Upper lobe of left lung (tissue), 6 donors: ENCODE data around the gene KLHL1. TPM values are rescaled to one million over a fixed set of nuclear protein-coding genes. Genes with fewer than 3 reads are reported as not detected.

Source experiments
- ATAC-seq, 2 donors: fragments of 200-7000 bp; cut with Tn5 transposase; one replicate each; pipeline ENCODE4 v1.9.1; 2022; ENCODE audit warnings: mild to moderate bottlenecking in 2 of 2, moderate library complexity in 2 of 2; ENCODE audit not compliant: low FRiP score in 2 of 2
- DNase-seq, 2 donors: peaks; one replicate each; pipeline ENCODE4 v3.0.0-alpha.2; 2019 to 2020
- H3K27ac ChIP-seq, 4 donors: fragments of 200-600 bp; sonication (generic); one replicate each; pipeline ENCODE4 v1.5.1; 2016 to 2019
- H3K27me3 ChIP-seq, 4 donors: fragments of 200-600 bp; sonication (generic); one replicate each; pipeline ENCODE4 v1.5.1; 2017 to 2019
- H3K36me3 ChIP-seq, 4 donors: fragments of 200-600 bp; sonication (generic); one replicate each; pipeline ENCODE4 v1.5.1; 2016 to 2019
- H3K4me1 ChIP-seq, 4 donors: fragments of 200-600 bp; sonication (generic); one replicate each; pipeline ENCODE4 v1.5.1; 2018 to 2019
- H3K4me3 ChIP-seq, 4 donors: fragments of 200-600 bp; sonication (generic); one replicate each; pipeline ENCODE4 v1.5.1; 2017 to 2019; ENCODE audit warnings: mild to moderate bottlenecking in 2 of 4, moderate library complexity in 1 of 4
- H3K9me3 ChIP-seq, 4 donors: fragments of 200-600 bp; sonication (generic); one replicate each; pipeline ENCODE4 v1.5.1; 2018 to 2019
- EP300 ChIP-seq, 4 donors: sonication (generic); formaldehyde crosslinking; IDR thresholded peaks; one replicate each; pipeline ENCODE4 v1.5.1; 2017; ENCODE audit warnings: antibody characterized with exemption in 4 of 4, control low read depth in 2 of 4
- POLR2A ChIP-seq, 4 donors: fragments of 450-650 bp; IDR thresholded peaks; one replicate each; pipeline ENCODE4 v1.5.1; 2016 to 2017; ENCODE audit warnings: antibody characterized with exemption in 4 of 4, mild to moderate bottlenecking in 2 of 4
- POLR2AphosphoS5 ChIP-seq, 2 donors: sonication (generic); formaldehyde crosslinking; IDR thresholded peaks; one replicate each; pipeline ENCODE4 v1.5.1; 2017; ENCODE audit warnings: antibody characterized with exemption in 2 of 2
- WGBS, 2 donors: methylation state at CpG; one replicate each; pipeline ENCODE4 v1.1.5; 2017 to 2018; 5-methylcytosine and 5-hydroxymethylcytosine counted together
- total RNA-seq, 6 donors: library from RNA; depleted of rRNA in 4 of 6; stranded (reverse); fragments of >200 nt in 4 of 6; gene quantifications; one replicate each; pipeline versions ENCODE4 v1.1.0 to v1.2.1, GENCODE V29; 2016 to 2021
- TF ChIP-seq, protein P1 (sequence below), 6 experiments: fragments of 450-650 bp in 4 of 6; fragments of 200-600 bp in 2 of 6; sonication (generic) in 2 of 6; IDR thresholded peaks; one replicate each; pipeline ENCODE4 v1.5.1; 2016 to 2019; ENCODE audit warnings: antibody characterized with exemption in 6 of 6
- donor health status: DM: no; HTN: no; CAD: no; lungs with moderate emphysema.
- donor health status: DM: no; HTN: yes; CAD: no; lungs with severe emphysema.

The KLHL1 gene
- total RNA-seq, 6 donors from 2014 or later = not detected

DNA sequence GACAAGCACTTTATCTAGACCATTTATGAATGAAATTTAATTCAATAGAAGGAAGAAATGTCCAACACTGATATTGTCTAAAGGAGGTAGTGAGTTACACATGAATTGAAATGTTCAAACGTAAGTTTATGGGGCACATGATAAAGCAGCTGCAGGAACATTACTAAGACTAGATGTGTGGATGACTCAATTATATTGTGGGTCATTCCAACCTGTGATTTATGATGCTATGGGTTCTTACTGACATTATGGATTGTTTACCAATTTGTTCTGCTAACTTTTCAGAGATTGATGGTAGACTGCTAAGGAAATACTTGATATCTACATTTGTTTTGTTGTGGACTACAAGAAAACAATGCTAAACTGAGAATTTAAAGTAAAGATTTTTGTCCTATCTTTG, 56.7 kb downstream of the KLHL1 start:
- H3K36me3 ChIP-seq = no peaks in the 10 kb centered on the region
- ATAC-seq (no peak), DNase-seq (no peak)
- H3K27ac ChIP-seq = no peak overlapping the region
- no peak overlapping the region for H3K4me3 ChIP-seq
- H3K27me3 ChIP-seq = no peaks in the 10 kb centered on the region
- no peaks in the 10 kb centered on the region for H3K9me3 ChIP-seq
- WGBS, 2 donors = 75 to 76% methylated on average over 1 of the region's 1 CpG
- no peaks in the 10 kb centered on the region for H3K4me1 ChIP-seq
- no peak for TF ChIP-seq EP300 (IDR thresholded peaks at IDR 0.05)
- TF ChIP-seq POLR2AphosphoS5 (IDR thresholded peaks at IDR 0.05) = no peak
- no peak for TF ChIP-seq POLR2A (IDR thresholded peaks at IDR 0.05)

- Histone ChIP-seq H3K9me3 (no peaks in the 10 kb centered on the region), H3K36me3 (no peaks in the 10 kb centered on the region), H3K4me1 (no peaks in the 10 kb centered on the region), H3K4me3 (no peak overlapping the region), H3K27ac (no peak overlapping the region), H3K27me3 (no peaks in the 10 kb centered on the region)
- no peak for ATAC-seq
- no peak for TF ChIP-seq POLR2A (IDR thresholded peaks at IDR 0.05)
- TF ChIP-seq EP300 (IDR thresholded peaks at IDR 0.05) = no peak
- TF ChIP-seq POLR2AphosphoS5 (IDR thresholded peaks at IDR 0.05) = no peak
- TF ChIP-seq, protein P1, sequence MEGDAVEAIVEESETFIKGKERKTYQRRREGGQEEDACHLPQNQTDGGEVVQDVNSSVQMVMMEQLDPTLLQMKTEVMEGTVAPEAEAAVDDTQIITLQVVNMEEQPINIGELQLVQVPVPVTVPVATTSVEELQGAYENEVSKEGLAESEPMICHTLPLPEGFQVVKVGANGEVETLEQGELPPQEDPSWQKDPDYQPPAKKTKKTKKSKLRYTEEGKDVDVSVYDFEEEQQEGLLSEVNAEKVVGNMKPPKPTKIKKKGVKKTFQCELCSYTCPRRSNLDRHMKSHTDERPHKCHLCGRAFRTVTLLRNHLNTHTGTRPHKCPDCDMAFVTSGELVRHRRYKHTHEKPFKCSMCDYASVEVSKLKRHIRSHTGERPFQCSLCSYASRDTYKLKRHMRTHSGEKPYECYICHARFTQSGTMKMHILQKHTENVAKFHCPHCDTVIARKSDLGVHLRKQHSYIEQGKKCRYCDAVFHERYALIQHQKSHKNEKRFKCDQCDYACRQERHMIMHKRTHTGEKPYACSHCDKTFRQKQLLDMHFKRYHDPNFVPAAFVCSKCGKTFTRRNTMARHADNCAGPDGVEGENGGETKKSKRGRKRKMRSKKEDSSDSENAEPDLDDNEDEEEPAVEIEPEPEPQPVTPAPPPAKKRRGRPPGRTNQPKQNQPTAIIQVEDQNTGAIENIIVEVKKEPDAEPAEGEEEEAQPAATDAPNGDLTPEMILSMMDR (IDR thresholded peaks at IDR 0.05) = no peak
- 90% methylated on average over 1 of the region's 1 CpG for WGBS, 2 donors
- no peak for DNase-seq
Measured at GRCh38 chr13:70043685-70044084, 64.6 kb downstream of the KLHL1 start.

- DNase-seq (no peak), ATAC-seq (no peak)
- Histone ChIP-seq H3K9me3 (no peaks in the 10 kb centered on the region), H3K4me1 (no peaks in the 10 kb centered on the region), H3K27me3 (no peaks in the 10 kb centered on the region), H3K27ac (no peak overlapping the region), H3K4me3 (no peak overlapping the region), H3K36me3 (no peaks in the 10 kb centered on the region)
- TF ChIP-seq, protein P1 (IDR thresholded peaks at IDR 0.05) = no peak
- TF ChIP-seq EP300 (IDR thresholded peaks at IDR 0.05) (no peak), POLR2A (IDR thresholded peaks at IDR 0.05) (no peak), POLR2AphosphoS5 (IDR thresholded peaks at IDR 0.05) (no peak)
- WGBS, 2 donors = 72 to 76% methylated on average over 4 of the region's 4 CpGs
Measured at GRCh38 chr13:70042193-70042592, 66.1 kb downstream of the KLHL1 start.

- no peak for TF ChIP-seq POLR2AphosphoS5 (IDR thresholded peaks at IDR 0.05)
- TF ChIP-seq EP300 (IDR thresholded peaks at IDR 0.05) = no peak
- no peak for TF ChIP-seq POLR2A (IDR thresholded peaks at IDR 0.05)
- TF ChIP-seq, protein P1 (IDR thresholded peaks at IDR 0.05) = no peak
- no peak for DNase-seq
- no peak for ATAC-seq
- no peaks in the 10 kb centered on the region for H3K4me1 ChIP-seq
- no peaks in the 10 kb centered on the region for H3K9me3 ChIP-seq
- no peaks in the 10 kb centered on the region for H3K27me3 ChIP-seq
- H3K4me3 ChIP-seq = no peak overlapping the region
- no peaks in the 10 kb centered on the region for H3K36me3 ChIP-seq
- no peak overlapping the region for H3K27ac ChIP-seq
Measured at GRCh38 chr13:70034286-70034685, 74.0 kb downstream of the KLHL1 start.

- 63 to 71% methylated on average over 4 of the region's 4 CpGs for WGBS, 2 donors
- H3K36me3 ChIP-seq = no peaks in the 10 kb centered on the region
- TF ChIP-seq EP300 (IDR thresholded peaks at IDR 0.05) (no peak), POLR2A (IDR thresholded peaks at IDR 0.05) (no peak), POLR2AphosphoS5 (IDR thresholded peaks at IDR 0.05) (no peak)
- TF ChIP-seq, protein P1 (IDR thresholded peaks at IDR 0.05) = no peak
Measured at GRCh38 chr13:70027551-70027950, 80.7 kb downstream of the KLHL1 start.

More at GRCh38 chr13:70027551-70027950, 80.7 kb downstream of the KLHL1 start:
- no peak overlapping the region for H3K27ac ChIP-seq
- no peak overlapping the region for H3K4me3 ChIP-seq
- H3K4me1 ChIP-seq = no peaks in the 10 kb centered on the region
- DNase-seq (no peak), ATAC-seq (no peak)
- no peaks in the 10 kb centered on the region for H3K9me3 ChIP-seq
- no peaks in the 10 kb centered on the region for H3K27me3 ChIP-seq
